ENCODE measurements around the gene CREBRF. TPM values are rescaled to one million over a fixed set of nuclear protein-coding genes. Genes with fewer than 3 reads are reported as not detected.

Gene CREBRF
- total and polyA plus RNA-seq, 2 experiments from 2014 or later: 3.2 to 14.6 TPM

DNA sequence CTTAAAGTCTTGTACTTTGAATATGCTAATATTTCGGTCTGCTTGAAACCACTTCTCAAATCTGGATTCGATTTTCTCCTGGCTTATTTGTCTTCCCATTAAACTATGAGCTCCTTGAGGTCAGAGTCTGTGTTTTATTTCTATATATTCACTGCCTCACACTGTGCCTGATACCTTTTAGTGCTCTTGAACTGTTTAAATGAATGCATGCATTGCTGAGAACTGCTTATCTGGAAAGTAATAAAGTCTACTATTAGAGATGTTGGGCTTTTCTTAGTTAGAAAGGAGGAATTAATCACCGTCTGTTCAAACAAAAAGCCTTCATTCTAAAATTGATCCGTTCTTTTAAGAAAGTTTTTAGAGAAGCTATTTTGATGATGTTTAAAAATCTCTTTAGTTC is 6.0 kb downstream of the CREBRF start:
- WGBS, 2 experiments (ENCODE audit: low coverage in 1 of 2, low lambda C conversion rate in 2 of 2, missing lambda C conversion rate in 2 of 2): 66 to 73% methylated on average over 4 of the region's 4 CpGs
- H3K27ac ChIP-seq: no peak overlapping the region
- no peaks in the 10 kb centered on the region for H3K9me2 ChIP-seq (ENCODE audit: insufficient read depth)
- H3K27me3 ChIP-seq (replicated peaks; ENCODE audit: insufficient read depth): no peaks in the 10 kb centered on the region
- H3K9ac ChIP-seq: no peak overlapping the region
- peaks cover 20% of the 10 kb centered on the region for H3F3A ChIP-seq (ENCODE audit: insufficient read depth)
- H2AFZ ChIP-seq: no peak overlapping the region
- no peak overlapping the region for H3K4me3 ChIP-seq
- no peaks in the 10 kb centered on the region for H3K9me3 ChIP-seq (ENCODE audit: low read depth)
- no peaks in the 10 kb centered on the region for H3K36me3 ChIP-seq (ENCODE audit: low read depth)
- no peaks in the 10 kb centered on the region for H4K20me1 ChIP-seq (ENCODE audit: insufficient read depth)
- in situ Hi-C loops (cut with MboI): no loop called here
- TF ChIP-seq EZH2phosphoT487 (IDR thresholded peaks at IDR 0.05; ENCODE audit: insufficient read depth, low read depth) (no peak), EZH2 (IDR thresholded peaks at IDR 0.05; ENCODE audit: insufficient read depth, poor library complexity, severe bottlenecking) (no peak)
- peaks cover 91% of the 10 kb centered on the region for H3K79me2 ChIP-seq (ENCODE audit: insufficient read depth)
- H3K4me1 ChIP-seq (ENCODE audit: insufficient read depth): peaks cover 6% of the 10 kb centered on the region
- no peak for DNase-seq
- H3K4me2 ChIP-seq (ENCODE audit: unreplicated experiment): no peak overlapping the region

DNA sequence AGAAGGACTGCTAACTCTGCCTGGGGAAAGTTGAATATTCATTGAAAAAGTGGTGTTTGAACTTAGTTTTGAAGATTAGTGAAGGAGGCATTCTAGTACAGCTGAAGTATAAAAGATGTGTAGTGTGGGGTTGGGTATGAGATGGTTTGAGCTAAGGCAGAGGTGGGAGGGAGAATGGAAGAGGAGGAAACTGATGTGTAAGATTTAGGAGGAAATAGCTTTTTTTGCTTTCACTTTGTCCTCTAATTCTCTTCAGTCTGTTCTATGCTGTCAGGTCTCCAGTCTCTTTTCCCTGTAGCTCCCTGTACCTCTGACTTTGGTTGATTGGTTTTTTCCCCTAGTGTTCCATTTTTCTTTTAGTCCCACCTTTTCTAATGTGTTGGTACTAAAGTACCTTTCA is 9.0 kb downstream of the CREBRF start:
- H3K36me3 ChIP-seq (ENCODE audit: low read depth): no peaks in the 10 kb centered on the region
- H3K27ac ChIP-seq: no peak overlapping the region
- H3K27me3 ChIP-seq (replicated peaks; ENCODE audit: insufficient read depth): no peaks in the 10 kb centered on the region
- no peaks in the 10 kb centered on the region for H4K20me1 ChIP-seq (ENCODE audit: insufficient read depth)
- no peak overlapping the region for H3K4me3 ChIP-seq
- no peaks in the 10 kb centered on the region for H3K9me2 ChIP-seq (ENCODE audit: insufficient read depth)
- TF ChIP-seq EZH2 (IDR thresholded peaks at IDR 0.05; ENCODE audit: insufficient read depth, poor library complexity, severe bottlenecking) (no peak), EZH2phosphoT487 (IDR thresholded peaks at IDR 0.05; ENCODE audit: insufficient read depth, low read depth) (no peak)
- H3K9ac ChIP-seq: no peak overlapping the region
- in situ Hi-C loops (cut with MboI): no loop called here
- no peak overlapping the region for H3K4me2 ChIP-seq (ENCODE audit: unreplicated experiment)
- H3K79me2 ChIP-seq (ENCODE audit: insufficient read depth): peaks cover 96% of the 10 kb centered on the region
- no peaks in the 10 kb centered on the region for H3K4me1 ChIP-seq (ENCODE audit: insufficient read depth)
- H3F3A ChIP-seq (ENCODE audit: insufficient read depth): no peaks in the 10 kb centered on the region
- no peaks in the 10 kb centered on the region for H3K9me3 ChIP-seq (ENCODE audit: low read depth)
- DNase-seq: no peak
- no peak overlapping the region for H2AFZ ChIP-seq

DNA sequence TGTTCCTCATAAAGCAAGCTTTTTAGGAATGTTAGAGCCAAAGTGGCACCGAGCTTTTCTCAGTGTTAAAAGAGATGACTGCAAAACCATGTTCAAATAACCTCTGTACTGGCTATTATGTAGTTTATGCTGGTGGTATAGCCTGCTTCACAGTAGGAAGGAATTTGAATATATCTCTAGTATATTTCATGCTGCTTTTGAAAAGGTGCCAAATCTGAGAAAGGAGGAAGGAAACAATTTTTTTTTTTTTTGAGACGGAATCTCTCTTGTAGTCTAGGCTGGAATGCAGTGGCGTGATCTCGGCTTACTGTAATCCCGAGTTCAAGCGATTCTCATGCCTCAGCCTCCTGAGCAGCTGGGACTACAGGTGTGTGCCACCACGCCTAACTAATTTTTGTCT is 13.5 kb downstream of the CREBRF start:
- WGBS, 2 experiments (ENCODE audit: low coverage in 1 of 2, low lambda C conversion rate in 2 of 2, missing lambda C conversion rate in 2 of 2): 74 to 76% methylated on average over 7 of the region's 7 CpGs

DNA sequence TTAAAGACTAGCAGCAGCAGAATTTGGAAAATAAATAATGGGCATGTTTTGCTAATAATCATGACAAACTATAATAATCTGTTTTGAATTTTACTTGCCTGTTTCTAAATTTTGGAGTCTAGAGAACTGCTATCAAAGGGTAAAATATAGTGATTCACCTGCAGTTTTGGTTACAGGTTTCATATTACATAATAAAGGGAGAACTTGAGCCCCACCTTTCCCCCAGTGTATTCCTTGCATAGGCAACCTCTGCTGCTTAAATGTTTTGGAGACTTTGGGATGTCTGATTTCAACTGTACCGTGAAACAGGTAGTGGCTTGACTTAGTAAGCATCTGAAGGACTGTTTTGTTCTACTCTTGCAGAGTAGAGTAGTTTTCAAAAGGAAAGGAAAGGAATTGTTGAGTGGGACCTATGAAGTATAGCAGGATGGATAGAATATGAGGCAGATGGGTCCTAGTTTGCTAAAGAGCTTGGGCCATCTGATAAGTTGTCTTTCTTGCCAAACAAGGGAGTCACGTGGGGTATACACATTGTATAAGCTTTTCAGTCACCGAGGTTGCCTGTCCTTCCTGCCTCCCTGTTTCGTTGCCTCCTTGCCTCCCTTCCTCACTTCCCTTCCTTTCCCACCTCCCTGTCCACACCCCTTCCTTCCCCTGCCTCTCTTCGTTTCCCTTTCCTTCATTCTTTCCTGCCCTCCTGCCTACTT is 19.1 kb downstream of the CREBRF start:
- TF ChIP-seq EZH2phosphoT487 (IDR thresholded peaks at IDR 0.05; ENCODE audit: insufficient read depth, low read depth) (no peak), EZH2 (IDR thresholded peaks at IDR 0.05; ENCODE audit: insufficient read depth, poor library complexity, severe bottlenecking) (no peak)
- in situ Hi-C loops (cut with MboI): no loop called here
- 74 to 77% methylated on average over 5 of the region's 5 CpGs for WGBS, 2 experiments (ENCODE audit: low coverage in 1 of 2, low lambda C conversion rate in 2 of 2, missing lambda C conversion rate in 2 of 2)

More for the DNA sequence above, 13.5 kb downstream of the CREBRF start:
- no peak overlapping the region for H3K9ac ChIP-seq
- H3K4me1 ChIP-seq (ENCODE audit: insufficient read depth): 0 out of 2 replicates have a peak, but pooled peaks cover 4% of the 10 kb centered on the region
- H3K4me2 ChIP-seq (ENCODE audit: unreplicated experiment): no peak overlapping the region
- H3K36me3 ChIP-seq (ENCODE audit: low read depth): no peaks in the 10 kb centered on the region
- no peaks in the 10 kb centered on the region for H3K27me3 ChIP-seq (replicated peaks; ENCODE audit: insufficient read depth)
- no peaks in the 10 kb centered on the region for H3K9me2 ChIP-seq (ENCODE audit: insufficient read depth)
- H4K20me1 ChIP-seq (ENCODE audit: insufficient read depth): no peaks in the 10 kb centered on the region
- TF ChIP-seq EZH2phosphoT487 (IDR thresholded peaks at IDR 0.05; ENCODE audit: insufficient read depth, low read depth) (no peak), EZH2 (IDR thresholded peaks at IDR 0.05; ENCODE audit: insufficient read depth, poor library complexity, severe bottlenecking) (no peak)
- no peak for DNase-seq
- in situ Hi-C loops (cut with MboI): no loop called here
- no peaks in the 10 kb centered on the region for H3F3A ChIP-seq (ENCODE audit: insufficient read depth)
- no peak overlapping the region for H3K27ac ChIP-seq
- peaks cover 68% of the 10 kb centered on the region for H3K79me2 ChIP-seq (ENCODE audit: insufficient read depth)
- no peaks in the 10 kb centered on the region for H3K9me3 ChIP-seq (ENCODE audit: low read depth)
- no peak overlapping the region for H2AFZ ChIP-seq
- no peak overlapping the region for H3K4me3 ChIP-seq

More for the DNA sequence above, 19.1 kb downstream of the CREBRF start:
- DNase-seq: no peak
- Histone ChIP-seq H3K4me1 (ENCODE audit: insufficient read depth) (0 out of 2 replicates have a peak, but pooled peaks cover 4% of the 10 kb centered on the region), H2AFZ (no peak overlapping the region), H3K9me3 (ENCODE audit: low read depth) (no peaks in the 10 kb centered on the region), H3K9ac (no peak overlapping the region), H3K27ac (no peak overlapping the region), H3F3A (ENCODE audit: insufficient read depth) (no peaks in the 10 kb centered on the region), H3K79me2 (ENCODE audit: insufficient read depth) (peaks cover 32% of the 10 kb centered on the region), H3K36me3 (ENCODE audit: low read depth) (no peaks in the 10 kb centered on the region), H4K20me1 (ENCODE audit: insufficient read depth) (peaks cover 7% of the 10 kb centered on the region; the same call in 1 of the 2 replicates), H3K27me3 (replicated peaks; ENCODE audit: insufficient read depth) (no peaks in the 10 kb centered on the region), H3K9me2 (ENCODE audit: insufficient read depth) (no peaks in the 10 kb centered on the region), H3K4me2 (ENCODE audit: unreplicated experiment) (no peak overlapping the region), H3K4me3 (no peak overlapping the region)

Measured in GM23248 (cell line).